ENCODE data around the gene CLEC16A. TPM values are rescaled to one million over a fixed set of nuclear protein-coding genes. Genes with fewer than 3 reads are reported as not detected.

CLEC16A gene
- total and polyA plus RNA-seq, 2 donors (not counting 1 experiment from before 2014, with no cell fraction given) = 21.9 to 79.5 TPM

DNA sequence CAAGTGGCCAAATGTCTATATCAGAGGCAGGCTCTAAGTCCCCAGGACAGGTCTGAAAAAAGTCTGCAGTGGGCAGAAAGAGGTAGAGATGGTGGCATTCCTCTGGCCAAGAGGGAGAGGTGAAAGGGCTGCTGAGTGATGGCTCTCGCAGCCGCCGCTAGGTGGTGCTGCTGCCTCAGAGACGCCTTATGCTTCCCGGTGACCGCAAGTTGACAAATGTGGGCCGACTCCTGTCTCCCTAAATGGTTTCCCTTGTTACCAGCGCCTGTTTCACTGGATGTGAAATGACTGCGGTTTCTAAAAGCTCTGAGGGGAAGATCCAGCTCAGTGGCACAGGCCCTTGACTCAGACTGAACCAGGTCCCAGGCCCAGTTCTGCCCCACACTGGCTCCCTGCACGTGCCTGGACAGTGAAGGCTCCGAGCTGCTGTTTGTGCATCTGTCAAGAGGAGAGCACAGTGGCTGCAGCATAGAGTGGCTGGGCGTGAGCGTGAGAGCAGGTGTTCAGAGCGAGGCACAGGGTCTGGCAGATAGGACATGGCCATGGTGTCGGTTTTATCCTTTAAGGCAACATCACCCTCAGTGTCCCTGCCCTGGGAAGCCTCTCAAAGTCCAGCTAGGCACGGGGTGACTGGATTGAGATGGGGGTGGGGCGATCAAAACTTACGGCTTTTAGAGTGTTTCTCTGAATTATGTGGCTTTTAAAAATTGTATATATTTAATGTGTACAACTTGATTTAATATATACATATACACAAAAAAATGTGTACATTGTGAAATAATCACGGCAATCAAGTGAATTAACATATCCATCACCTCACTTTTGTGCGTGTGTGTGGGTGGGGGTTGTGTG lies 19.9 kb downstream of the CLEC16A start:
- TF ChIP-seq EZH2 (IDR thresholded peaks at IDR 0.05; ENCODE audit: borderline replicate concordance, insufficient read depth, low read depth, low read length, poor library complexity, severe bottlenecking) = no peak
- TF ChIP-seq, protein P1, sequence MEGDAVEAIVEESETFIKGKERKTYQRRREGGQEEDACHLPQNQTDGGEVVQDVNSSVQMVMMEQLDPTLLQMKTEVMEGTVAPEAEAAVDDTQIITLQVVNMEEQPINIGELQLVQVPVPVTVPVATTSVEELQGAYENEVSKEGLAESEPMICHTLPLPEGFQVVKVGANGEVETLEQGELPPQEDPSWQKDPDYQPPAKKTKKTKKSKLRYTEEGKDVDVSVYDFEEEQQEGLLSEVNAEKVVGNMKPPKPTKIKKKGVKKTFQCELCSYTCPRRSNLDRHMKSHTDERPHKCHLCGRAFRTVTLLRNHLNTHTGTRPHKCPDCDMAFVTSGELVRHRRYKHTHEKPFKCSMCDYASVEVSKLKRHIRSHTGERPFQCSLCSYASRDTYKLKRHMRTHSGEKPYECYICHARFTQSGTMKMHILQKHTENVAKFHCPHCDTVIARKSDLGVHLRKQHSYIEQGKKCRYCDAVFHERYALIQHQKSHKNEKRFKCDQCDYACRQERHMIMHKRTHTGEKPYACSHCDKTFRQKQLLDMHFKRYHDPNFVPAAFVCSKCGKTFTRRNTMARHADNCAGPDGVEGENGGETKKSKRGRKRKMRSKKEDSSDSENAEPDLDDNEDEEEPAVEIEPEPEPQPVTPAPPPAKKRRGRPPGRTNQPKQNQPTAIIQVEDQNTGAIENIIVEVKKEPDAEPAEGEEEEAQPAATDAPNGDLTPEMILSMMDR (IDR thresholded peaks at IDR 0.05) = peak; percentile 95
- peaks cover 58% of the 10 kb centered on the region for H3K79me2 ChIP-seq (ENCODE audit: control insufficient read depth, insufficient read depth, low read length)
- WGBS (ENCODE audit: insufficient coverage) = 32% methylated on average over 15 of the region's 20 CpGs
- peaks cover 11% of the 10 kb centered on the region for H4K20me1 ChIP-seq (ENCODE audit: control insufficient read depth, insufficient read depth, low read length, poor library complexity, severe bottlenecking)
- ATAC-seq (ENCODE audit: low read depth) (peak; percentile 35), DNase-seq (peak; percentile 86)
- H3K27ac ChIP-seq (ENCODE audit: low read length in 2 of 2) = no peak overlapping the region
- intact Hi-C loops (cut with micrococcal nuclease) = loop anchor here (1.0 to 10.0 kb wide), 12 partner anchors 10 to 848 kb away; partner anchors contain the start of gene LITAF
- H3K9ac ChIP-seq (ENCODE audit: low read length) = no peak overlapping the region
- H3K36me3 ChIP-seq (replicated peaks in 1 of 2; ENCODE audit: control extremely low read depth in 1 of 2, control insufficient read depth in 1 of 2, extremely low read depth in 1 of 2, insufficient read depth in 2 of 2, low read length in 1 of 2) = peaks cover 0 to 69% of the 10 kb centered on the region in 2 experiments
- peak overlapping the region; percentile 57 for H3K4me2 ChIP-seq (replicated peaks; ENCODE audit: low read depth, low read length, poor library complexity, severe bottlenecking)
- H3K27me3 Mint-ChIP-seq = no peaks in the 10 kb centered on the region
- POLR2A ChIA-PET = interaction anchor here (0.6 to 3.6 kb wide), 11 partner anchors 15 to 677 kb away, joined by 3 to 32 read pairs (median 4); partner anchors contain the start of genes CLEC16A and SOCS1
- H3K4me3 ChIP-seq (ENCODE audit: control extremely low read depth in 1 of 5, extremely low read depth in 1 of 5, insufficient read depth in 1 of 5, low read depth in 2 of 5, low read length in 4 of 5) = no peak overlapping the region
- H2AFZ ChIP-seq (ENCODE audit: insufficient read depth, low read depth, low read length, poor library complexity, severe bottlenecking) = peak overlapping the region; percentile 0
- no peaks in the 10 kb centered on the region for H3K9me3 ChIP-seq (ENCODE audit: control extremely low read depth in 1 of 3, control insufficient read depth in 2 of 3, insufficient read depth in 1 of 3, low read length in 2 of 3)
- H3K27ac Mint-ChIP-seq = peak overlapping the region; percentile 86
- peaks cover 23 to 27% of the 10 kb centered on the region in 2 donors for H3K4me1 ChIP-seq (ENCODE audit: control insufficient read depth in 2 of 2, insufficient read depth in 2 of 2, low read length in 2 of 2)
- no peaks in the 10 kb centered on the region for H3K27me3 ChIP-seq (replicated peaks in 1 of 4; ENCODE audit: control extremely low read depth in 1 of 4, control insufficient read depth in 3 of 4, insufficient read depth in 4 of 4, low read length in 3 of 4)
- CTCF ChIA-PET = interaction anchor here (0.7 to 11.4 kb wide), 59 partner anchors 9 to 884 kb away, joined by 3 to 142 read pairs (median 4); partner anchors contain the start of genes CLEC16A, LITAF, SOCS1 and TXNDC11
- peak overlapping the region; percentile 70 for H3K4me3 Mint-ChIP-seq
- H3K4me1 Mint-ChIP-seq = peaks cover 39% of the 10 kb centered on the region
- H3K9me3 Mint-ChIP-seq (ENCODE audit: insufficient read depth) = no peaks in the 10 kb centered on the region
